Mesothelial cell of epicardium (in vitro differentiated cells): ENCODE results near the gene DNAH8. TPM values are rescaled to one million over a fixed set of nuclear protein-coding genes. Genes with fewer than 3 reads are reported as not detected.

Experiments
- DNase-seq, 2 experiments: peaks; one replicate each; pipeline ENCODE4 v3.0.0; 2021; ENCODE audit warnings: low spot score in 2 of 2; ENCODE audit not compliant: unreplicated experiment in 2 of 2
- H3K27ac Mint-ChIP-seq: 2 replicates; pipeline ENCODE4 v1.8.0; 2021; ENCODE audit warnings: mixed read lengths
- H3K27me3 Mint-ChIP-seq: 2 replicates; pipeline ENCODE4 v1.8.0; 2021; ENCODE audit warnings: low read depth, mixed read lengths
- H3K36me3 Mint-ChIP-seq: 2 replicates; pipeline ENCODE4 v1.8.0; 2021; ENCODE audit warnings: mixed read lengths
- H3K4me1 Mint-ChIP-seq: 2 replicates; pipeline ENCODE4 v1.8.0; 2021; ENCODE audit warnings: mixed read lengths
- H3K4me3 Mint-ChIP-seq: 2 replicates; pipeline ENCODE4 v1.8.0; 2021; ENCODE audit warnings: mild to moderate bottlenecking, moderate library complexity, mixed read lengths
- H3K9me3 Mint-ChIP-seq: 2 replicates; pipeline ENCODE4 v1.8.0; 2021; ENCODE audit warnings: mixed read lengths
- CTCF ChIP-seq: fragments of 200-600 bp; sonication (generic); IDR thresholded peaks from one replicate; pipeline ENCODE4 v1.5.0; 2021; ENCODE audit warnings: antibody characterized with exemption; ENCODE audit not compliant: unreplicated experiment
- total RNA-seq: library from RNA; stranded (reverse); gene quantifications from 3 replicates; pipeline ENCODE4 v1.2.1, GENCODE V29; 2021

Gene DNAH8
- total RNA-seq, 1 donor from 2014 or later: 0.25 TPM

- Mint-ChIP-seq H3K9me3 (no peaks in the 10 kb centered on the region), H3K27ac (no peak overlapping the region), H3K27me3 (peaks cover 58% of the 10 kb centered on the region), H3K36me3 (no peaks in the 10 kb centered on the region), H3K4me1 (no peaks in the 10 kb centered on the region), H3K4me3 (no peak overlapping the region)
- TF ChIP-seq CTCF: no peak
- peak in 1 of 2 experiments; percentile 13 for DNase-seq
These were observed 361.8 kb downstream of the DNAH8 start for GRCh38 chr6:39076623-39077535.

- no peaks in the 10 kb centered on the region for H3K9me3 Mint-ChIP-seq
- peak in 1 of 2 experiments; percentile 24 for DNase-seq
- H3K36me3 Mint-ChIP-seq: no peaks in the 10 kb centered on the region
- no peak for TF ChIP-seq CTCF
- H3K27ac Mint-ChIP-seq: no peak overlapping the region
- H3K27me3 Mint-ChIP-seq: peaks cover 59% of the 10 kb centered on the region
- H3K4me1 Mint-ChIP-seq: no peaks in the 10 kb centered on the region
- H3K4me3 Mint-ChIP-seq: no peak overlapping the region
These were observed 362.9 kb downstream of the DNAH8 start for GRCh38 chr6:39077882-39078594.

GRCh38 chr6:39078695-39079094 is 363.6 kb downstream of the DNAH8 start:
- Mint-ChIP-seq H3K36me3 (no peaks in the 10 kb centered on the region), H3K9me3 (no peaks in the 10 kb centered on the region), H3K4me3 (no peak overlapping the region), H3K27me3 (peaks cover 60% of the 10 kb centered on the region), H3K4me1 (no peaks in the 10 kb centered on the region), H3K27ac (no peak overlapping the region)
- no peak for DNase-seq
- no peak for TF ChIP-seq CTCF

GRCh38 chr6:39079197-39080125 is 364.4 kb downstream of the DNAH8 start:
- TF ChIP-seq CTCF: no peak
- H3K9me3 Mint-ChIP-seq: no peaks in the 10 kb centered on the region
- no peaks in the 10 kb centered on the region for H3K36me3 Mint-ChIP-seq
- H3K4me1 Mint-ChIP-seq: no peaks in the 10 kb centered on the region
- no peak for DNase-seq
- H3K4me3 Mint-ChIP-seq: no peak overlapping the region
- no peak overlapping the region for H3K27ac Mint-ChIP-seq
- peaks cover 65% of the 10 kb centered on the region for H3K27me3 Mint-ChIP-seq

Other genes starting within 250 kb of the DNAH8 start
- 20.5 to 24.1 TPM (median 23.0 TPM) in 3 replicates for gene BTBD9, start 75.4 kb upstream of the DNAH8 start, total RNA-seq
- gene GLO1, start 12.2 kb upstream of the DNAH8 start, total RNA-seq: 86.2 to 90.4 TPM (median 89.5 TPM) in 3 replicates